ENCODE data around the gene MOG.
A peak's percentile ranks its signal among the peaks of the same experiment; 100 is the strongest.

MOG gene

DNA sequence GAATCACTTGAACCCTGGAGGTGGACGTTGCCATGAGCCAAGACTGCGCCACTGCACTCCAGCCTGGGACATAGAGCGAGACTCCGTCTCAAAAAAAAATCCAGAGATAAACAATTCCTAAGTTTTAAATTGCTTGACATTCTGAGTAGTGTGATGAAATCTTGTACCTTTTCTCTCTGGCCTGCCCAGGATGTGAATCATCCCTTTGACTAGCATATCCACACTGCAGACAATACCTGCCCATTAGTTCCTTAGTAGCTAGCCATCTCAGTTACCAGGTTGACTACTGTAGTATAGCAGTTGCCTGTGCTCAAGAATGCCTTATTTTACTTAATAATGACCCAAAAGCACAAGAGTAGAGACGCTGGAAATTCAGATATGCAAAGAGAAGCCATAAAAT is 21.2 kb downstream of the MOG start:
- DNase-seq: no peak

- peak; percentile 44 for DNase-seq
These were observed 23.1 kb downstream of the MOG start for GRCh38 chr6:29679962-29680361.

DNA sequence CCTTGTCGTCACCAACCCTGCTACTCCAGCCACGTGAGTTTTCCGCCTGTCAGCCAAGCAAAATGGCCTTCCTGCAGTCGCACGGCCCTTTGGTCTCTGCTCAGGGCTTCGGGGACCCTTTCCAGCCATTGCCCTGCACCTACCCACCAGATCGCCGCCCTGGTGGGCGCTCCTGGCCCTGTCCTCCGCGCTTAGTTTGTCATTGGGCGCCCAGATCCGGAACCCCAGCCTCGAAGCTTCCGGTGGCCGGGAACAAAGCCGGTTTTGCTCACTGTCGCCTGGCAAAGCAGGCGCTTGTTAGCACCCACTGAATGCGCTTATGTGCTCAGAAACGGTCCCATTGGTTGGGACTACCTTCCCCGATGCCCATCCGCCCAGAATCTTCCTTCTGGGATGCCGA is 23.5 kb downstream of the MOG start:
- DNase-seq: peak; percentile 40

GRCh38 chr6:29680904-29681303 is 24.0 kb downstream of the MOG start, which contains the start of gene ZFP57:
Gene ZFP57, minus strand, starts transcription at chr6:29681152. Its CDS starts 4,149 bp downstream, at chr6:29677003.
- peak; percentile 35 for DNase-seq

DNA sequence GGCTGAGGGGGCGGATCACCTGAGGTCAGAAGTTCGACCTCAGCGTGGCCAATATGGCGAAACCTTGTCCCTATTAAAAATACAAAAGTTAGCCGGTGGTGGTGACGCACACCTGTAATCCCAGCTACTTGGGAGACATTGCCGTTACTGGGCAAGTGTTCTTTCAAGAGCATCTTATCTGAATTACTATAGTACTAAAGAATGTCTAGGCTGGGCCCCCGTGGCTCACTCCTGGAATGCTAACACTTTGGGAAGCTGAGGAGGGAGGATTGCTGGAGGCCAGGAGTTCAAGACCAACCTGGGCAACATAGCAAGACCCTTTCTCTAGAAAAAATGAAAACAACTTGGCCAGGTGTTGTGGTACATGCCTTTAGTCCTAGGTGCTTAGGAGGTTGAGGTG is 24.9 kb downstream of the MOG start:
- DNase-seq: no peak

- no peak for DNase-seq
These were observed 28.9 kb downstream of the MOG start for GRCh38 chr6:29685718-29686326.

- no peak for DNase-seq
These were observed 37.7 kb downstream of the MOG start for GRCh38 chr6:29694637-29695036.

GRCh38 chr6:29696147-29697125 is 39.5 kb downstream of the MOG start:
- peak; percentile 66 for DNase-seq

DNA sequence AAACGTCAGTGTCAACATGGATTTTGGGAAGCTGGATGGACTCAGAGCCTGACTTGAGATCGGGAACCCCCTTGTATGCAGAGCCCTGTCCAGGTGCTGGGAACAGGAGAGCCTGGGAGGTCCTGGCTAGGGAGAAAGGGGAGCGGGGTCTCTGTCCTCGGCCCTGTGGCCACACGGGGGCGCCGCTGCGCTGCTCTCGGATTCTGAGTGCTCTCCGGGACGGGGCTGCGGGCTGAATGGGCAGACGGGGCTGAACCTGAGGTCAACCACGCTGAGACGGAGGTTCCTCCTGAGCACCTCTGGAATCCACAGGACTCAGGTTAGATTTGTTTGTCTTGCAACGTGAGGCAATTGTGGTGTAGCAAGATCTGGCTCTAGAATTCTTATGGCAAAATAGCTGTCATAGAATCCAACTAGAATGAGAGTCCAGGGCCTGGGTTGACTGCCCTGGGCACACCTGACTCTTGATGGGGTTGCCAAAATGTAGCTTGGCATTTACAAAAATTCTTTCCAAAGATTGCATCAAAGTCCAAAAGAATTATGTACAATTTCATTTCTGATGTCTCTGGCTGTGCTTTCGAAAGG is 45.7 kb downstream of the MOG start:
- peak; percentile 86 for DNase-seq

- DNase-seq: peak; percentile 65
These were observed 48.7 kb downstream of the MOG start for GRCh38 chr6:29705389-29706231.

- no peak for DNase-seq
These were observed 51.7 kb downstream of the MOG start for GRCh38 chr6:29708432-29709179.

- no peak for DNase-seq
These were observed 52.3 kb downstream of the MOG start for GRCh38 chr6:29709188-29709587.

GRCh38 chr6:29710281-29710941 is 53.5 kb downstream of the MOG start:
- DNase-seq: no peak

- DNase-seq: no peak
These were observed 64.0 kb downstream of the MOG start for GRCh38 chr6:29720863-29721262.

All from islet precursor cell (in vitro differentiated cells).